ENCODE measurements around the gene BRWD1.
A peak's percentile ranks its signal among the peaks of the same experiment; 100 is the strongest.

The BRWD1 gene

GRCh38 chr21:39209334-39209688 lies 104.1 kb downstream of the BRWD1 start:
- TF ChIP-seq CTCF (IDR thresholded peaks at IDR 0.05; ENCODE audit: low read depth, low read length), result no peak
- H3K4me3 ChIP-seq (replicated peaks in 1 of 2; ENCODE audit: low read depth in 2 of 2, low read length in 2 of 2), result no peak overlapping the region
- DNase-seq (ENCODE audit: low read depth in 2 of 2), result no peak

GRCh38 chr21:39208624-39209333 lies 104.7 kb downstream of the BRWD1 start:
- peak in 1 of 2 donors; percentile 50 for DNase-seq (ENCODE audit: low read depth in 2 of 2)
- no peak overlapping the region for H3K4me3 ChIP-seq (replicated peaks in 1 of 2; ENCODE audit: low read depth in 2 of 2, low read length in 2 of 2)
- TF ChIP-seq CTCF (IDR thresholded peaks at IDR 0.05; ENCODE audit: low read depth, low read length), result no peak

GRCh38 chr21:39204134-39204533 lies 109.3 kb downstream of the BRWD1 start:
- peak; percentile 29 for TF ChIP-seq CTCF (IDR thresholded peaks at IDR 0.05; ENCODE audit: low read depth, low read length)
- no peak overlapping the region for H3K4me3 ChIP-seq (replicated peaks in 1 of 2; ENCODE audit: low read depth in 2 of 2, low read length in 2 of 2)
- DNase-seq (ENCODE audit: low read depth in 2 of 2), result no peak

- no peak for DNase-seq (ENCODE audit: low read depth in 2 of 2)
- no peak overlapping the region for H3K4me3 ChIP-seq (replicated peaks in 1 of 2; ENCODE audit: low read depth in 2 of 2, low read length in 2 of 2)
- TF ChIP-seq CTCF (IDR thresholded peaks at IDR 0.05; ENCODE audit: low read depth, low read length), result no peak
These were observed 114.6 kb downstream of the BRWD1 start for GRCh38 chr21:39198800-39199199.

- H3K4me3 ChIP-seq (replicated peaks in 1 of 2; ENCODE audit: low read depth in 2 of 2, low read length in 2 of 2), result no peak overlapping the region
- TF ChIP-seq CTCF (IDR thresholded peaks at IDR 0.05; ENCODE audit: low read depth, low read length), result no peak
- no peak for DNase-seq (ENCODE audit: low read depth in 2 of 2)
These were observed 115.8 kb downstream of the BRWD1 start for GRCh38 chr21:39197448-39198233.

GRCh38 chr21:39196838-39197237 lies 116.6 kb downstream of the BRWD1 start:
- DNase-seq (ENCODE audit: low read depth in 2 of 2), result no peak
- H3K4me3 ChIP-seq (replicated peaks in 1 of 2; ENCODE audit: low read depth in 2 of 2, low read length in 2 of 2), result no peak overlapping the region
- no peak for TF ChIP-seq CTCF (IDR thresholded peaks at IDR 0.05; ENCODE audit: low read depth, low read length)
